GM19467 (cell line): ENCODE measurements around the gene CBFA2T3.

Source experiments
- ATAC-seq: cut with Tn5 transposase; IDR thresholded peaks from one replicate; pipeline ENCODE4 v1.9.1; 2021; ENCODE audit warnings: mild to moderate bottlenecking, moderate library complexity; ENCODE audit not compliant: unreplicated experiment

Gene CBFA2T3

GRCh38 chr16:88911946-88912310 is 65.1 kb downstream of the CBFA2T3 start:
- ATAC-seq: no peak

- ATAC-seq: no peak
These were observed 65.7 kb downstream of the CBFA2T3 start for GRCh38 chr16:88911136-88911945.

- no peak for ATAC-seq
These were observed 66.5 kb downstream of the CBFA2T3 start for GRCh38 chr16:88910284-88911135.

- no peak for ATAC-seq
These were observed 67.4 kb downstream of the CBFA2T3 start for GRCh38 chr16:88909431-88910210.

GRCh38 chr16:88908307-88908706 is 68.7 kb downstream of the CBFA2T3 start:
- no peak for ATAC-seq

GRCh38 chr16:88907768-88908167 is 69.2 kb downstream of the CBFA2T3 start:
- ATAC-seq: no peak

GRCh38 chr16:88906535-88907105 is 70.4 kb downstream of the CBFA2T3 start:
- no peak for ATAC-seq

GRCh38 chr16:88906020-88906419 is 71.0 kb downstream of the CBFA2T3 start:
- ATAC-seq: no peak

GRCh38 chr16:88905563-88905962 is 71.4 kb downstream of the CBFA2T3 start:
- no peak for ATAC-seq

- ATAC-seq: no peak
These were observed 72.2 kb downstream of the CBFA2T3 start for GRCh38 chr16:88904676-88905365.

- ATAC-seq: no peak
These were observed 73.7 kb downstream of the CBFA2T3 start for GRCh38 chr16:88903267-88903666.

- ATAC-seq: no peak
These were observed 74.3 kb downstream of the CBFA2T3 start for GRCh38 chr16:88902744-88903143.

- ATAC-seq: no peak
These were observed 75.2 kb downstream of the CBFA2T3 start for GRCh38 chr16:88901718-88902337.

GRCh38 chr16:88900662-88901052 is 76.3 kb downstream of the CBFA2T3 start:
- ATAC-seq: no peak

- ATAC-seq: no peak
These were observed 76.9 kb downstream of the CBFA2T3 start for GRCh38 chr16:88899901-88900661.

- no peak for ATAC-seq
These were observed 79.1 kb downstream of the CBFA2T3 start for GRCh38 chr16:88897696-88898425.

- no peak for ATAC-seq
These were observed 80.6 kb downstream of the CBFA2T3 start for GRCh38 chr16:88896238-88897070.

- no peak for ATAC-seq
These were observed 81.7 kb downstream of the CBFA2T3 start for GRCh38 chr16:88895335-88895734.
